K562 (cell line): ENCODE results near the gene TUT4. TPM values are rescaled to one million over a fixed set of nuclear protein-coding genes. Genes with fewer than 3 reads are reported as not detected.
A peak's percentile ranks its signal among the peaks of the same experiment; 100 is the strongest.

Experiments used
- ATF7 ChIP-seq: fragments of 450-650 bp; IDR thresholded peaks from 2 replicates; pipeline ENCODE4 v1.7.1; 2014; ENCODE audit warnings: mild to moderate bottlenecking, moderate library complexity
- CHD2 ChIP-seq: IDR thresholded peaks from 2 replicates; pipeline ENCODE4 v1.6.1; 2011; ENCODE audit warnings: low read depth, low read length
- CXXC5 ChIP-seq: fragments of 250-450 bp; sonication (Bioruptor Pico); IDR thresholded peaks from 2 replicates; pipeline ENCODE4 v1.8.0; 2022; ENCODE audit warnings: inconsistent platforms, mild to moderate bottlenecking, moderate library complexity
- ETS1 ChIP-seq: conservative IDR thresholded peaks from 2 replicates; pipeline ENCODE4 v1.6.1; 2011; ENCODE audit warnings: low read depth, mild to moderate bottlenecking, low read length; ENCODE audit not compliant: control insufficient read depth
- KDM5B ChIP-seq: fragments of 200-600 bp; sonication (generic); IDR thresholded peaks from 2 replicates; pipeline ENCODE4 v1.6.1; 2012; ENCODE audit warnings: low read depth, mild to moderate bottlenecking, moderate library complexity, low read length, control low read depth, inconsistent platforms; ENCODE audit not compliant: insufficient replicate concordance
- MAFF ChIP-seq: IDR thresholded peaks from 2 replicates; pipeline ENCODE4 v1.6.1; 2012; ENCODE audit warnings: low read length, improper control_type of control experiment
- PHF8 ChIP-seq: fragments of 200-600 bp; sonication (generic); IDR thresholded peaks from 2 replicates; pipeline ENCODE4 v1.6.1; 2012; ENCODE audit warnings: mixed run types, mild to moderate bottlenecking, inconsistent platforms, low read length, moderate library complexity, borderline replicate concordance
- POLR2A ChIP-seq: fragments of 450-650 bp; conservative IDR thresholded peaks from 2 replicates; pipeline ENCODE4 v1.6.1; 2016
- SMARCB1 ChIP-seq: IDR thresholded peaks from 2 replicates; pipeline ENCODE4 v1.6.1; 2011; ENCODE audit warnings: improper control_type of control experiment, low read depth; ENCODE audit not compliant: insufficient read length
- SP1 ChIP-seq: sonication (generic); formaldehyde crosslinking; IDR thresholded peaks from 2 replicates; pipeline ENCODE4 v1.8.1; 2022; ENCODE audit warnings: mild to moderate bottlenecking, missing genetic modification reagents
- SPI1 ChIP-seq: IDR thresholded peaks from 2 replicates; pipeline ENCODE4 v1.6.1; 2011; ENCODE audit warnings: low read depth, low read length, control low read depth, borderline replicate concordance
- TGIF2 ChIP-seq: sonication (generic); formaldehyde crosslinking; IDR thresholded peaks from 2 replicates; pipeline ENCODE4 v1.8.1; 2022; ENCODE audit warnings: mild to moderate bottlenecking, missing genetic modification reagents, moderate library complexity
- THRB ChIP-seq: fragments of 450-650 bp; formaldehyde crosslinking; conservative IDR thresholded peaks from 2 replicates; pipeline ENCODE4 v1.4.0; 2022; ENCODE audit warnings: mild to moderate bottlenecking, missing genetic modification characterization
- TSC22D4 ChIP-seq: fragments of 450-650 bp; IDR thresholded peaks from 2 replicates; pipeline ENCODE4 v1.6.1; 2016; ENCODE audit warnings: missing genetic modification characterization, missing biosample characterization, control low read depth
- UBTF ChIP-seq, 2 experiments: IDR thresholded peaks; 2 replicates each; pipeline ENCODE4 v1.6.1; 2012; ENCODE audit warnings: improper control_type of control experiment in 2 of 2, low read depth in 2 of 2, low read length in 2 of 2, borderline replicate concordance in 1 of 2
- polyA plus RNA-seq, 8 experiments: library from polyadenylated mRNA; depleted of rRNA in 4 of 8; stranded (reverse) in 5 of 8; unstranded in 3 of 8; fragments of >200 nt; fragmentation: Nextera tagmentation in 2 of 8; fragmentation: Illumina TruSeq in 1 of 8; extraction: Ambion mirVana in 2 of 8; extraction: Trizol in 1 of 8; gene quantifications; 2 replicates each; pipeline versions ENCODE4 v1.2.1 to v1.2.3, GENCODE V29; 2011 to 2014; ENCODE audit warnings: inconsistent platforms in 1 of 8, missing spikeins in 1 of 8
- total RNA-seq, 7 experiments: library from RNA; depleted of rRNA in 6 of 7; stranded (reverse); fragments of >200 nt in 6 of 7; fragmentation: Illumina TruSeq in 2 of 7; extraction: Trizol in 2 of 7; gene quantifications; 2 replicates each; pipeline versions ENCODE4 v1.2.1 to v1.2.3, GENCODE V29; 2011 to 2021; ENCODE audit warnings: low replicate concordance in 1 of 7
- TF ChIP-seq, protein P1 (sequence below): sonication (generic); formaldehyde crosslinking; IDR thresholded peaks from 2 replicates; pipeline ENCODE4 v1.8.0; 2022; ENCODE audit warnings: missing genetic modification reagents, mild to moderate bottlenecking, moderate library complexity, borderline replicate concordance
- TF ChIP-seq, protein P2 (sequence below): sonication (generic); formaldehyde crosslinking; IDR thresholded peaks from 2 replicates; pipeline ENCODE4 v1.8.0; 2023; ENCODE audit warnings: mild to moderate bottlenecking, missing genetic modification reagents

The TUT4 gene
- total and polyA plus RNA-seq, 9 of the 15 experiments (the other 6 are each of a cell fraction or from before 2014, with no cell fraction given) = 15.8 to 53.5 (median 36.7) TPM

DNA sequence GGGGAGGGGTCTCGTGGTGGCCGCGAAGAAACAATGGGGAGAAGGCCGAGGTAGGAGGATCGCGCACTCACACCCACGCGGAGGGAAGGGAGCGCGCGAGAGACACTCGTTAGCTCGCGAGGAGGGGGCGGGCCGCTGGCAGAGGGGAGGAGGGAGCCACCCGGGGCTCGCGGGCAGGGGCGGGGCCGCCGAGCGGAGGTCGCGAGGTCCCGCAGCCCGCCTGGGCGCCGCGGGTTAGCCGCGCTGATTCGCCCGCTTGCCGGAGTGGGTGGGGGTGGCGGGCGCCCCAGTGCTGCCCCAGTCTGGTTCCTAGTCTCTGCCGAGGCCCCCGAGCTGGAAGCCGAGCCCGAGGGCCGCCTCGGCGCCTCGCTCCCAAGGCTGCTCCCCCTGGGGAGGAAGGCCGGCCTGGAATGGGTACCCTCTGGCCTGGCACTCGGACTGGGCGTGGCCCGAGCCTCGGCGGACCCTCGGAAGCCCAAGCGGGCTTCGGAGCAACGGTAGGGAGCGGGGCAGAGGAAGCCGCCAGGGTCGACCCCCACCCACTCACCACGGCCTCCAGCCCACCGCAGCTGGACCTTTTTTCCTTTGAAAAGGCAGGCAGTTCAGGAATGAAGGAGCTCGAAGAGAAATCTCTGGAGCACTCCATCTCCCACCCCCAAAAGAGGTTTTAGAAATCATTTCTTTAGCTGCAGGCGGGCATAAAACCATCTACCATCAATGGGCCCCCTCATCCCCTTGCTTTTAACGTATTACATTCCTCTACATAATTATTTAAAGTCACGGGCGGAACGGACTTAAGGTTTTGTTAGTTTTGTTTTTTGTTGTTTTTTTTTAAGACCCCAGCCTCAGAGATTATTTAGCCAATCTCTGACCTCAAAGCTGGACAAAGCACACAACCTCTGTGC lies 722 bp upstream of the TUT4 start (continued):
- TF ChIP-seq UBTF (IDR thresholded peaks at IDR 0.05; ENCODE audit: borderline replicate concordance in 1 of 2, low read depth in 2 of 2, low read length in 2 of 2) (peak in 1 of 2 experiments; percentile 72; a peak in 1 of 4 replicates), THRB (no peak), PHF8 (peak; percentile 56; the same call in 1 of the 2 replicates), SMARCB1 (no peak), CXXC5 (peak; percentile 72), POLR2A (peak; percentile 3; the same call in 1 of the 2 replicates), MAFF (no peak), ETS1 (peak; percentile 49; the same call in 1 of the 2 replicates), SP1 (CRISPR knock-in tag) (peak; percentile 44), SPI1 (no peak), TSC22D4 (tag) (no peak), TGIF2 (CRISPR knock-in tag) (no peak), CHD2 (peak; percentile 92), ATF7 (peak; percentile 34), KDM5B (peak; percentile 69)
- TF ChIP-seq, protein P1, sequence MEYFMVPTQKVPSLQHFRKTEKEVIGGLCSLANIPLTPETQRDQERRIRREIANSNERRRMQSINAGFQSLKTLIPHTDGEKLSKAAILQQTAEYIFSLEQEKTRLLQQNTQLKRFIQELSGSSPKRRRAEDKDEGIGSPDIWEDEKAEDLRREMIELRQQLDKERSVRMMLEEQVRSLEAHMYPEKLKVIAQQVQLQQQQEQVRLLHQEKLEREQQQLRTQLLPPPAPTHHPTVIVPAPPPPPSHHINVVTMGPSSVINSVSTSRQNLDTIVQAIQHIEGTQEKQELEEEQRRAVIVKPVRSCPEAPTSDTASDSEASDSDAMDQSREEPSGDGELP (CRISPR knock-in tag) = peak; percentile 48; the same call in 1 of the 2 replicates
- TF ChIP-seq, protein P2, sequence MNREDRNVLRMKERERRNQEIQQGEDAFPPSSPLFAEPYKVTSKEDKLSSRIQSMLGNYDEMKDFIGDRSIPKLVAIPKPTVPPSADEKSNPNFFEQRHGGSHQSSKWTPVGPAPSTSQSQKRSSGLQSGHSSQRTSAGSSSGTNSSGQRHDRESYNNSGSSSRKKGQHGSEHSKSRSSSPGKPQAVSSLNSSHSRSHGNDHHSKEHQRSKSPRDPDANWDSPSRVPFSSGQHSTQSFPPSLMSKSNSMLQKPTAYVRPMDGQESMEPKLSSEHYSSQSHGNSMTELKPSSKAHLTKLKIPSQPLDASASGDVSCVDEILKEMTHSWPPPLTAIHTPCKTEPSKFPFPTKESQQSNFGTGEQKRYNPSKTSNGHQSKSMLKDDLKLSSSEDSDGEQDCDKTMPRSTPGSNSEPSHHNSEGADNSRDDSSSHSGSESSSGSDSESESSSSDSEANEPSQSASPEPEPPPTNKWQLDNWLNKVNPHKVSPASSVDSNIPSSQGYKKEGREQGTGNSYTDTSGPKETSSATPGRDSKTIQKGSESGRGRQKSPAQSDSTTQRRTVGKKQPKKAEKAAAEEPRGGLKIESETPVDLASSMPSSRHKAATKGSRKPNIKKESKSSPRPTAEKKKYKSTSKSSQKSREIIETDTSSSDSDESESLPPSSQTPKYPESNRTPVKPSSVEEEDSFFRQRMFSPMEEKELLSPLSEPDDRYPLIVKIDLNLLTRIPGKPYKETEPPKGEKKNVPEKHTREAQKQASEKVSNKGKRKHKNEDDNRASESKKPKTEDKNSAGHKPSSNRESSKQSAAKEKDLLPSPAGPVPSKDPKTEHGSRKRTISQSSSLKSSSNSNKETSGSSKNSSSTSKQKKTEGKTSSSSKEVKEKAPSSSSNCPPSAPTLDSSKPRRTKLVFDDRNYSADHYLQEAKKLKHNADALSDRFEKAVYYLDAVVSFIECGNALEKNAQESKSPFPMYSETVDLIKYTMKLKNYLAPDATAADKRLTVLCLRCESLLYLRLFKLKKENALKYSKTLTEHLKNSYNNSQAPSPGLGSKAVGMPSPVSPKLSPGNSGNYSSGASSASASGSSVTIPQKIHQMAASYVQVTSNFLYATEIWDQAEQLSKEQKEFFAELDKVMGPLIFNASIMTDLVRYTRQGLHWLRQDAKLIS (CRISPR knock-in tag) = peak; percentile 25; the same call in 1 of the 2 replicates
